GM19240 (cell line): ENCODE measurements around the gene DUSP22.
A peak's percentile ranks its signal among the peaks of the same experiment; 100 is the strongest.

Experiments
- DNase-seq: peaks from one replicate; pipeline ENCODE4 v3.0.0; 2011; ENCODE audit warnings: low spot score; ENCODE audit not compliant: insufficient read length

The DUSP22 gene

GRCh38 chr6:296151-297122 is 4.2 kb downstream of the DUSP22 start:
- no peak for DNase-seq

- DNase-seq = no peak
These were observed 5.4 kb downstream of the DUSP22 start for GRCh38 chr6:297571-298232.

DNA sequence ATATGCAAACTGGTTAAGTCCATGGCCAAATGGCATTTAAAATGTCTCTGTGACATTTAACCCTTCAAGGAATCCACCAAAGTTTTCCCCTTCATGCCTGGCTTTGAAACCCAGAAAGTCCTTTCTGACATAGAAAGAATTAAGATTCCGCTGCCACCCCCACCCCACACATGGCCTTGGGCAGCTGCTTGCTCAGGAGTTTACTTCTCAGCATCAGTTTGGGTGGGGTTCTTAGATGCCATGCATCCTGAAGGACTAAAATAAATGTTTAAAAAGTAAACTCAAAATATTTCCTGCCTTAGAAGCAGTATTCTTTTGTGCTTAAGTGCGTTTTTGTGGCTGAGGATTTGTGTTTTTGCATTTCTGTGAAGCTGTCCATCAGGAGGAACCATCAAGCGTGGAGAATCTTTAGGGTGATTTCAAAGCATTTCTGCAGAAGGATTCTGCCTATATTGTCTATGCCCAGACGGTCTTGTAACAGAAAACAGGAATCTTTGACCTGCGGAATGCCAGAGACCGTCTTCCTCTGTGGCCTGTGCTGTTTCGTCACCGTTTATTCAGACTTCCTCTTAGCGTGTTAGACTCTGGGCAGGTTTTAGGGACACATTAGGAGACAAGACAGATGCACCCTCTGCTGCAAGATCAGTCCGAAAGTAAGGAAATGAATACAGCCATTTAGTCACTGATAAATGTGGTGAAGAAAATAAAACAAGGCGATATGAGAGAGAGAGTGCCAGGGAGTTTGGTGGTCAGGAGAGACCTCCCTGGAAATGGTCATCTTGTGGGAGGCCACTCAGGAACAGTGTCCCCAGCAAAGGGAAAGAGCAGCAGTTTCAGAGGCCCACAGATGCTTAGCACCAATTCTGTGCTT is 6.2 kb downstream of the DUSP22 start:
- DNase-seq = no peak

GRCh38 chr6:299104-299980 is 7.1 kb downstream of the DUSP22 start:
- DNase-seq = no peak

- DNase-seq = no peak
These were observed 7.7 kb downstream of the DUSP22 start for GRCh38 chr6:300026-300425.

GRCh38 chr6:300494-301198 is 8.4 kb downstream of the DUSP22 start:
- DNase-seq = no peak

DNA sequence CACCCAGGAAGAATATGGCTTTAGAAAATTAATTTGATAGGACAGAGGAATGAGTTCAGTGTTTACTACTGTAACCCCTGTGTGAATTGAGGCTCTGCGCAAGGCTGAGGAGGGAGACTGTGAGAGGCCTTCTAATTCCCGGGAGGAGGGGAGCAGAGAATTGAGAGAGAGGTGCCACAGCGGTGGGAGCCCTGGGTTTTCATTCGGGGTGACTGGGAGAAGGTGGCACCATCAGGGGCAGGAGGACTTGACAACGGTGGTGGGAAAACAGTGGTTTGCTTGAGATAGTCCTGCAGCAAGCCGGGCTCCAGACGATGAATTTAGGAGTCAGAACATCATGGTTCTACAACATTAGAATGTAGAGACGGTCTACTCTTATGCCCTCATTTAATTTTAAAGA is 9.2 kb downstream of the DUSP22 start:
- no peak for DNase-seq

DNA sequence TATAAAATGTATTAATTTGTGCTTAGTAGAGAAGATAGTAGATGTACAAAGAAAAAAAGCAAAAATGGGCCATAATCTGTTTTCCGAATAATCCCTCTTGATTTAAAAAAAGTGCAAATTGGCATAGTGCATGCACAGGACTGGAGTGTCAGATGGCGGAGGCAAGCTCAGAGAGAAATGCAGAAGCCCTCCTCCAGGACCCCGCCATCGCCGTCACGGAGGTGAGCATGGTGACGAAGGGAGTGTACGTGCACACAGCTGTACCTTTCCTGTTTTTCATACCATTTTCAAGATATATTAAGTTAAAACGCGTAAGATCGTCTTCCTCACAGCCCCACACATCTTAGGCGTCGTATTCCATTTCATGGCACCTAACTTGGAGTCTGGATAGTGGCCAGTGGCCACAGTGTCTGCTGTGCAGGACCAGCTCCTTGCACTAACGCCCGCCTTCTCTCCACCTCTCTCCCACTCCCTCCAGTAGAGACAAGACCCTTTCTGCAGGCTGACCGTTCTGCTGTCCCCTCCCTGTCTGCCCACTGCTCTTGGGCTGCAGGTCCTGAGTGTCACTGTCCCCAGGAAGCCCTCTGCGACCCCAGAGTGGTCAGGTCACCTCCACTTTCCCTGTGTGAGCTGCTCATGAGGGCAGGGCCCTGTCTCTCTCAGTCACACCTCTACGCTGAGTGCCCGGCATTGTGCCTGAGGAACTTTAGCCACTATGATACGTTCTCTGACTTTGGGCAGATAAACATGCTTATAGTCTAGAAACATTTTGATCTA is 9.8 kb downstream of the DUSP22 start:
- DNase-seq = no peak

- DNase-seq = no peak
These were observed 10.5 kb downstream of the DUSP22 start for GRCh38 chr6:302760-303159.

GRCh38 chr6:303263-303662 is 11.0 kb downstream of the DUSP22 start:
- no peak for DNase-seq

GRCh38 chr6:303948-304558 is 11.8 kb downstream of the DUSP22 start:
- DNase-seq = no peak

GRCh38 chr6:304833-305370 is 12.6 kb downstream of the DUSP22 start:
- DNase-seq = no peak

DNA sequence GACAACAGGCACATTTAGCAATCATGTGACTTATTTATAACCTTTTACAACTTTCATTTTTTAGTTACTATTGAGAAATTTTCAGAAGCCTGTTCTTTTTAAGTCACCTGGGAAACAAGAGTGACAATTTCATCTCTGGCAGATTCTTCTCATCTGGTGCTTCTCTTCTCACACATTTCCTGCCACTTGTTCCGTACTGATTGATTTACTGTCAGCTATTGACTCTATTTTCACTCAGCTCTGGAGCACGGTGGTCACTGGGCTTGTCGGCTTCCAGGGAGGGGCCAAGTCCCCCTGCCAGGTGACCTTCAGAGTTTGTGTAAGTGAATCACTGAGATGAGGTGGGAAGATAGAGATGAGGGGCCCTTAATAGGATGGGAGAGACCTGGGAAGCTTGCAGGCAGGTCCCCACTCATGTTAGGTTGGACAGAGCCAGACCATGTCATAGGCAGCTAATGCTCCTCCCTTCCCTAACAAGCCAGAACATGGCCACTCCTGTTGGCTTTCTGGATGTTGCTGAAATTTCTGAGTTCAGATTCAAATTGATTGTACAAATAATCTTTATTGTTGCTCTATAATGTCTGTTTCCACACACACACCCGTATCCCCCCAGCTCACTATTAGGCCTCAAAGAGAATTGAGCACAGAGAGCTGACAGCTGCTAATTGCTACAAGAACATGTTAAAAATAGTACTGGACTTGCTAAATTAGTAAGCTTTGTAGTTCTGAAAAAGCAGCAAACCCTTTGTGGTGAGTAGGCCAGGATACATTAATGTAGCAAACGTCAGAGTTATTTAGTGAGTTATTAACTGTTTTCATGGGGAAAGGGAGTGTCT is 13.3 kb downstream of the DUSP22 start:
- peak; percentile 88 for DNase-seq

- DNase-seq = no peak
These were observed 14.4 kb downstream of the DUSP22 start for GRCh38 chr6:306641-307061.

DNA sequence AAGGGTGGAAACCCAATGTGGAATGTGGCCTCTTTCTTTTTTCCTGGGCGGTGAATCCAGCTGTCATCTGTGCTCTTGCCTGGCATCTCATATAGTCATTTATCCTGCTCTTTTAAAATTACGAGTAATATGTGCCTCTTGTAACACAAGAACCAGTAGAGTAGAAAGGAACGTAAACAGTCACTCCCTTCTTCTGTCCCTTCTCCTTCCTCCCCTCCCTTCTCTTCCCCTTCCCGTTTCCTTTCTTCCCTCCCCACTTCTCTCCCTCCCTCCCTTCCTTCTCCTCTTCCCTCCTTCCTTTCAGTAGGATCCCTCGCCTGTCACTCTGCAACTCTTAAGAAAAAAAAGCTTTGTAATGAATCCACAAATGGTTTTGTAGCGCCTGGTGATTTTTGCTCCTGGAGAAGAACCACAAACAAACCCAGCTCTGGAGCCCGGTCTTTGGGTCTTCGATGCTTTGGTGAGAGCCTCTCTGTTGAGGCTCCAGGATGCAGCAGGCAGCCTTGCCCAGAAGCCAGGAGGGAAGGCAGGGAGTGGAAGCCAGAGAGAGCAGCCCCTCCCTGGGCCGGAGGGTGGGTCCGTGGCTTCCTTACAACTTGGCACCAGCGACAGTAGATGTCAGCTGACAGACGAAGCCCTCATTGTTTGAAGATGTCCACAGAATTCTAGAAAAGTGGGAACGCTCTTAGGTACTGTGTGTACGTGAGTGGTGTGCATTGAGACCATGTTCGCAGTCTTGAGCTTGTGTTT is 15.0 kb downstream of the DUSP22 start:
- DNase-seq = no peak

GRCh38 chr6:307874-308273 is 15.6 kb downstream of the DUSP22 start:
- DNase-seq = no peak

GRCh38 chr6:308307-308706 is 16.0 kb downstream of the DUSP22 start:
- no peak for DNase-seq
